GM12878 (cell line): ENCODE data around the gene ATP6V0E2.

ENCODE experiments used
- CTCF ChIP-seq, 3 experiments: IDR thresholded peaks in 2 of 3; conservative IDR thresholded peaks in 1 of 3; 2 replicates each; pipeline ENCODE4 v1.5.1; 2011; ENCODE audit warnings: low read depth in 3 of 3, low read length in 3 of 3, mild to moderate bottlenecking in 3 of 3, control low read depth in 2 of 3, moderate library complexity in 2 of 3, inconsistent platforms in 1 of 3, mixed read lengths in 1 of 3; ENCODE audit not compliant: control insufficient read depth in 2 of 3, insufficient read depth in 1 of 3; ENCODE audit errors: extremely low read depth in 1 of 3
- ESRRA ChIP-seq: IDR thresholded peaks from 2 replicates; pipeline ENCODE4 v1.6.1; 2012; ENCODE audit warnings: mild to moderate bottlenecking, low read length, improper control_type of control experiment
- EZH2 ChIP-seq: IDR thresholded peaks from 2 replicates; pipeline ENCODE4 v1.6.1; 2012; ENCODE audit warnings: low read depth, mild to moderate bottlenecking, control low read depth, inconsistent platforms, low read length, borderline replicate concordance; ENCODE audit not compliant: control insufficient read depth
- HDAC2 ChIP-seq: fragments of 200-600 bp; sonication (generic); IDR thresholded peaks from 2 replicates; pipeline ENCODE4 v1.6.1; 2017
- NFIC ChIP-seq: IDR thresholded peaks from 2 replicates; pipeline ENCODE4 v1.6.1; 2012; ENCODE audit warnings: low read depth, mild to moderate bottlenecking, inconsistent platforms, low read length, moderate library complexity
- SUZ12 ChIP-seq: fragments of 200-600 bp; sonication (generic); IDR thresholded peaks from one replicate; pipeline ENCODE4 v1.6.1; 2018; ENCODE audit warnings: antibody characterized with exemption, mild to moderate bottlenecking; ENCODE audit not compliant: unreplicated experiment
- YY1 ChIP-seq: IDR thresholded peaks from 2 replicates; pipeline ENCODE4 v1.6.1; 2011; ENCODE audit warnings: low read depth, mild to moderate bottlenecking, low read length
- ZBTB11 ChIP-seq: fragments of 450-650 bp; formaldehyde crosslinking; IDR thresholded peaks from 2 replicates; pipeline ENCODE4 v1.5.0; 2022; ENCODE audit warnings: mild to moderate bottlenecking, missing genetic modification characterization
- TF ChIP-seq, protein P1 (sequence below): IDR thresholded peaks from 2 replicates; pipeline ENCODE4 v1.6.1; 2011; ENCODE audit warnings: borderline replicate concordance, low read depth, mild to moderate bottlenecking, moderate library complexity, mixed read lengths, low read length; ENCODE audit not compliant: insufficient read depth; ENCODE audit errors: extremely low read length

- TF ChIP-seq EZH2 (no peak), ESRRA (no peak), HDAC2 (no peak), NFIC (no peak), SUZ12 (no peak), CTCF (IDR thresholded peaks at IDR 0.05 in 2 of 3, conservative IDR thresholded peaks at IDR 0.05 in 1 of 3; ENCODE audit: control insufficient read depth in 2 of 3, extremely low read depth in 1 of 3, insufficient read depth in 1 of 3, low read depth in 3 of 3, low read length in 3 of 3) (no peak), YY1 (no peak), ZBTB11 (CRISPR knock-in tag) (no peak)
- TF ChIP-seq, protein P1, sequence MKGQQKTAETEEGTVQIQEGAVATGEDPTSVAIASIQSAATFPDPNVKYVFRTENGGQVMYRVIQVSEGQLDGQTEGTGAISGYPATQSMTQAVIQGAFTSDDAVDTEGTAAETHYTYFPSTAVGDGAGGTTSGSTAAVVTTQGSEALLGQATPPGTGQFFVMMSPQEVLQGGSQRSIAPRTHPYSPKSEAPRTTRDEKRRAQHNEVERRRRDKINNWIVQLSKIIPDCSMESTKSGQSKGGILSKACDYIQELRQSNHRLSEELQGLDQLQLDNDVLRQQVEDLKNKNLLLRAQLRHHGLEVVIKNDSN = no peak
These were observed 4.5 kb upstream of the ATP6V0E2 start for GRCh38 chr7:149869291-149869650.
